ENCODE data around the gene IDH3A. TPM values are rescaled to one million over a fixed set of nuclear protein-coding genes. Genes with fewer than 3 reads are reported as not detected.
A peak's percentile ranks its signal among the peaks of the same experiment; 100 is the strongest.

The IDH3A gene
- total and polyA plus RNA-seq, 9 of the 15 experiments (the other 6 are each of a cell fraction or from before 2014, with no cell fraction given) = 37.4 to 249 (median 107) TPM

- TF ChIP-seq, protein P1, sequence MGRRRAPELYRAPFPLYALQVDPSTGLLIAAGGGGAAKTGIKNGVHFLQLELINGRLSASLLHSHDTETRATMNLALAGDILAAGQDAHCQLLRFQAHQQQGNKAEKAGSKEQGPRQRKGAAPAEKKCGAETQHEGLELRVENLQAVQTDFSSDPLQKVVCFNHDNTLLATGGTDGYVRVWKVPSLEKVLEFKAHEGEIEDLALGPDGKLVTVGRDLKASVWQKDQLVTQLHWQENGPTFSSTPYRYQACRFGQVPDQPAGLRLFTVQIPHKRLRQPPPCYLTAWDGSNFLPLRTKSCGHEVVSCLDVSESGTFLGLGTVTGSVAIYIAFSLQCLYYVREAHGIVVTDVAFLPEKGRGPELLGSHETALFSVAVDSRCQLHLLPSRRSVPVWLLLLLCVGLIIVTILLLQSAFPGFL (CRISPR knock-in tag; IDR thresholded peaks at IDR 0.05) = no peak
- TF ChIP-seq ZNF143 (CRISPR knock-in tag; IDR thresholded peaks at IDR 0.05) = no peak
- no peak for TF ChIP-seq ZC3H4 (CRISPR knock-in tag; IDR thresholded peaks at IDR 0.05; ENCODE audit: borderline replicate concordance)
Measured at GRCh38 chr15:78102741-78103140, 46.4 kb upstream of the IDH3A start (continued).

- 45% methylated on average over 9 of the region's 12 CpGs for WGBS (ENCODE audit: insufficient coverage, low coverage, missing lambda C conversion rate)
- ChIA-PET CTCF (ENCODE audit: low intra/inter-chr PET ratio) (no interaction called here), POLR2A (interaction anchor here (0.5 to 1.3 kb wide), 5 partner anchors 10 to 1157 kb away, joined by 3 to 4 read pairs (median 3); no protein-coding TSS in a partner anchor)
- 0 out of 2 replicates have a peak, but pooled peaks cover 6% of the 10 kb centered on the region for H4K20me1 ChIP-seq (replicated peaks; ENCODE audit: control insufficient read depth, insufficient read depth, low read length)
- no peak overlapping the region for H3K27ac ChIP-seq (ENCODE audit: extremely low read depth, low read depth, low read length)
- H3K9ac ChIP-seq (ENCODE audit: insufficient read depth in 1 of 2, low read depth in 2 of 2, low read length in 2 of 2) = peak overlapping the region in 1 of 2 experiments; percentile 35; a peak in 2 of 4 replicates
- DNase-seq (ENCODE audit: extremely low read depth in 1 of 4, low spot score in 3 of 4) (no peak), FAIRE-seq (no peak), ATAC-seq (no peak; the same call in 2 of the 3 replicates)
- no TSS peak for BruUV-seq (replicated peaks)
- no peak overlapping the region for H3K4me3 ChIP-seq
- no peaks in the 10 kb centered on the region for H3K36me3 ChIP-seq (ENCODE audit: control insufficient read depth, insufficient read depth, low read length)
- no peaks in the 10 kb centered on the region for H3K9me1 ChIP-seq (ENCODE audit: control insufficient read depth, insufficient read depth, low read length)
- peaks cover 0 to under 1% of the 10 kb centered on the region in 2 experiments; a peak in 1 of 5 replicates for H3K27me3 ChIP-seq (ENCODE audit: control insufficient read depth in 2 of 2, insufficient read depth in 2 of 2, low read length in 2 of 2)
- no peak overlapping the region for H2AFZ ChIP-seq (ENCODE audit: low read depth, low read length)
- in situ Hi-C loops (cut with MboI) = no loop called here
- H3K4me2 ChIP-seq (ENCODE audit: insufficient read depth, low read length) = no peak overlapping the region
- peaks cover 0 to 7% of the 10 kb centered on the region in 2 experiments; a peak in 2 of 5 replicates for H3K4me1 ChIP-seq (replicated peaks in 1 of 2; ENCODE audit: control insufficient read depth in 2 of 2, insufficient read depth in 2 of 2, low read length in 2 of 2)
- intact Hi-C loops (cut with micrococcal nuclease) = no loop called here
- no peaks in the 10 kb centered on the region for H3K9me3 ChIP-seq (replicated peaks; ENCODE audit: control insufficient read depth, insufficient read depth, low read depth, low read length)
- H3K79me2 ChIP-seq (ENCODE audit: control insufficient read depth, insufficient read depth, low read length) = no peaks in the 10 kb centered on the region
- TF ChIP-seq ZBTB40 (IDR thresholded peaks at IDR 0.05) (peak; percentile 51; the same call in 1 of the 2 replicates), ZBTB40 (CRISPR knock-in tag; IDR thresholded peaks at IDR 0.05) (no peak), GABPA (tag; conservative IDR thresholded peaks at IDR 0.05; ENCODE audit: low read depth) (peak; percentile 57)
Measured at GRCh38 chr15:78103406-78104118, 45.6 kb upstream of the IDH3A start.
